PC-3 (cell line): ENCODE data around the gene RHOH.

Experiments
- CTCF ChIP-seq: fragments of 300-600 bp; sonication (generic); conservative IDR thresholded peaks from 2 replicates; pipeline ENCODE4 v1.5.1; 2017; ENCODE audit warnings: antibody characterized with exemption, low read depth, mild to moderate bottlenecking, low read length
- EZH2 ChIP-seq: fragments of 300-600 bp; sonication (generic); IDR thresholded peaks from one replicate; pipeline ENCODE4 v1.6.1; 2017; ENCODE audit warnings: antibody characterized with exemption, mild to moderate bottlenecking, low read length; ENCODE audit not compliant: unreplicated experiment

GRCh38 chr4:40227284-40227683, 30.5 kb downstream of the RHOH start:
- TF ChIP-seq CTCF (no peak), EZH2 (no peak)
